Ecto neural progenitor cell (in vitro differentiated cells): ENCODE data around the gene GALNT17.
"Not testable (repeated sequence)": the region's sequence is repeated elsewhere in the genome, so short reads cannot be mapped to it uniquely, and the experiment has no call there.

ENCODE experiments used
- DNase-seq: peaks from one replicate; pipeline ENCODE4 v3.0.0-alpha.2; 2018; ENCODE audit warnings: low spot score

The GALNT17 gene

DNA sequence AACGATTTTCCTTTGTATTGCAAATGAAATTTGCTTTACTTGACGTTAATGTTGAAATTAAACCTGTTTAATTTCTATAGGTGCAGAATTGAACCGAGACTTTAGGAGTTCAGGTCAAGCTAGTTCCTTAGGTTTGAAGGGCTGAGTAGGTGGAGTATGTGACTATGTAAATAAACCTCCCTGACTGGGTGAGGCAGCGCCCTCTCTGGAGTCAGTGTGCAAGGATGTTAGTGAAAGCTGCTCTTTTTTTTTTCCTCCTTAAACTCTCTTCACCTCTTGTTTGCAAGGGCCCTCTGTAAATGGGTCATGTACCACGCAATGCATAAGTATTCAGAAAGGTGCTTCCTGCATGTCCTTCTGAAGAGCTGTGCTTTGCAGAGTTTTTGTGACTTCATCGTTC lies 33.8 kb downstream of the GALNT17 start:
- DNase-seq: no peak

DNA sequence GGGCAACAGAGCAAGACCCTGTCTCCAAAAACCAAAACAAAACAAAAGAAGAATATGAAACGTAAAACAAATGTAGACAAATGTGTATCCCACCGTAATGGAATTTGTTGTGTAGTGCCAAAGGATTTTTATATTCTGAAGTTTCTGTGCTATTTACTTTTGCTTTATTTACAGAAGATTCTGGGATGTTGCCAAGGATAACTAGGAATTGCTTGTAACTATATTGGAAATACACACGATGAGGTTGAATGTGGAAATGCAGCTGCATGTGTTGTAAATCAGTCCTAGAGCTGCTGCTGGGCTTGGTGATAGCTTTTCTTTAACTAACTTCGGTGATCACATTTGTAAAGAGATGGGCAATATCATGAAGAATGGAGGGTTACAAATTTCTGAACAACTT lies 39.5 kb downstream of the GALNT17 start:
- no peak for DNase-seq

DNA sequence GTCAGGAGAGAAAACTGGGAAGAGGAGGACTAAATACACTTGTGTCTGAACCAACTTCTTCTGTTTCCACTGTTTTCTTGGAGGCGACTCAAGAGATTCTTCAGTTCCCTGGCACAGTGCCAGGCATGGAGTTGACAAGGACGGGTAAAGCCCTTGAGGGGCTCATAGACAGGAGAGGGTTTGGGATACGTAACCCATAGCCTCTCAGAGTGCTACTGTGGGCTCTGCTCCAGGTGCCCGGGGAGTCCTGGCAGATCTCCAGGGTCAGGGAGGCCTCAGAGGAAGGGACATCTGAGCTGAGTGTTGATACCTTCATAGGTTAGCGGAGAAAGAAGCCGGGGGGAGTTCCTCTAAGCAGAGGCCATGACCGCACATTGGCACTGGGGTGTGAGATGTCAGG lies 42.0 kb downstream of the GALNT17 start:
- DNase-seq: no peak

DNA sequence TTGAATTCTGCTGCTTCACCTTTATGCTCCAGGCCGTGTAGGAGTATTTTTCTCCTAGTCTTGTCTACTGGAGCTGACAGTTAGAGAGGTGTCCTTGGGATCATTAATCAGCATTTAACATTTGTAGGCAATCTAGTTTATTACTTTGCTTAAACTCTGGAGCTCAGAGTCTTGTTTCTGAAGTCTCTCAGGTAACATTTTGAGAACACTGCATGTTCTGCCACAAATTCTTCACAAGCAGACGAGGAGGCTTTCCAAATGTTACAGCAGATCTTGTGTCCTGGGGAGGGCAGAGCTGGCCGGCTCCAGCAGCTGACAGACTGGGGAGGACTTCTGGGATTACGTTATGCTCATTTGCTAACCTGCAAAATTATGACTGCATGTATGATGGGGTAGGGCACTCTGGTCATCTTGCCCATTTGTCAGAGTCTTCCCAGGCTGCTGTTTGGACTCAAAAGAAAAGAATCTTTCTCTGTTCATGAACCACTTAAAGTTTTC lies 50.5 kb downstream of the GALNT17 start:
- DNase-seq: no peak

DNA sequence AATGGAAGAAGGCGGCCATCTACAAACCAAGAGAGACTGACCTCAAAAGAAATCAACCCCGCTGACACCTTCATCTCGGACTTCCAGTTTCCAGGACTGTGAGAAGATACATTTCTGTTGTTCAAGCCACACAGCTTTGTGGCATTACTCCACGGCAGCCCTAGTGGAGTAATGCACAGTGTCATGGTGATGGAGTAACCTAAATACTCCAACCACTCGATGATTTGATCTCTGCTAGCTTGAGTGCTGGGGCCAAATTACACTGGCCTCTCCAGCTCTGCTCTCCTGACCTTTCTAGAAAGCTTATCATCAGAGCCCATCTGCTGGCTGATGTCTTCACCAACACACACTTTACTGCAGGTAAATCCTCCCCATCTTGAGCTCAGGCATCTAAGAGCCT lies 52.2 kb downstream of the GALNT17 start:
- no peak for DNase-seq

DNA sequence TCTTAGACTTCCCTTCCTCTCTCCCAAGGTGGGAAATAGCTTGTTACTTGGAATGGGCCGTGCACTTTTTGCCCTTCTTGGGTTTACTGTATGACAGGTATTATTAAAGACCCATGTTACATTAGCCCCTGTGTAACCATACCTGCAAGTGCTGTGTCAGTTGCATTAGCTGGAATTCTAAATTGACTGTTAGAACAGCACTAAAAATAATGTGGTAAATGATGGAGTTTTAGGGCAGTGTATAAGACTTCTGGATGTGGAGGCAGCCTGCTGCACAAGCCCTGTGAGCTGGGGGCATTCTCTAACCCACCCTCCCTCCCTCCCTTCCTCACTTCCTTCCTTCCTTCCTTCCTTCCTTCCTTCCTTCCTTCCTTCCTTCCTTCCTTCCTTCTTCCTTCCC lies 52.7 kb downstream of the GALNT17 start:
- no peak for DNase-seq

DNA sequence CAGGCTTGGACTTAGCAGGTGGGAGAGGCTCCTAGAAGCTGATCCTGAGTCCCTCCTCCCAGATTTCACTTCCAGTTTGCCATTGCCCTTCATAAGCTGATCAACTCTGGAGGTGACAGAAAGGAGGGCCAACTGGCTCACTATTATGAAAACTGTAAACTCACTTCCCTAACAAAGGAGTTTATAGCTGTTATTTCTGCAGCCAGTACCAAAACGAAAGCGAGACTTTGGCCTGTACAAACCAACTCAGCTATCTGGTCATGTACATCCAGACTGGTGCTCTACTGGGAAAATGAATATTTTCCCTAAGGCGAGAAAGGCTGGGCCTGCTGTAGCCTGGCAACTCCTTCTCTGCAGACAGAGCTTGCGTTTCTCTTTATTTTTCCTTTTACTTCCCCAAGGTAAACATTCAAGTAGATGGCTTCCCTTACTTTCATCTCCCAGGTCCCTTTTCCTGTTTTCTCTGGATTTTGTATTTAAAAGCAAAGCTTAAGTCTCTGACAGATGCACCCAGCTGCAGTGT lies 54.7 kb downstream of the GALNT17 start:
- DNase-seq: no peak

DNA sequence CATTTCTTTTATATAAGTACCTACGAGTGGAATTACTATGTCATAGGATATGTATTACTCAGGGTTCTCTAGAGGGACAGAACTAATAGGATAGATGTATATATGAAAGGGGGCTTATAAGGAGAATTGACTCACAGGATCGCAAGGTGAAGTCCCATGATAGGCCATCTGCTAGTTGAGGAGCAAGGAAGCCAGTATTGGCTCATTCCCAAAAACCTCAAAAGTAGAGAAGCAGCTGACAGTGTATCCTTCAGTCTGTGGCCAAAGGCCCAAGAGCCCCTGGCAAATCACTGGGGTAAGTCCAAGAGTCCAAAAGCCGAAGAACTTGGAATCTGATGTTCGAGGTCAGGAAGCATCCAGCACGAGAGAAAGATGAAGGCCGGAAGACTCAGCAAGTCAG lies 59.8 kb downstream of the GALNT17 start:
- DNase-seq: no peak

DNA sequence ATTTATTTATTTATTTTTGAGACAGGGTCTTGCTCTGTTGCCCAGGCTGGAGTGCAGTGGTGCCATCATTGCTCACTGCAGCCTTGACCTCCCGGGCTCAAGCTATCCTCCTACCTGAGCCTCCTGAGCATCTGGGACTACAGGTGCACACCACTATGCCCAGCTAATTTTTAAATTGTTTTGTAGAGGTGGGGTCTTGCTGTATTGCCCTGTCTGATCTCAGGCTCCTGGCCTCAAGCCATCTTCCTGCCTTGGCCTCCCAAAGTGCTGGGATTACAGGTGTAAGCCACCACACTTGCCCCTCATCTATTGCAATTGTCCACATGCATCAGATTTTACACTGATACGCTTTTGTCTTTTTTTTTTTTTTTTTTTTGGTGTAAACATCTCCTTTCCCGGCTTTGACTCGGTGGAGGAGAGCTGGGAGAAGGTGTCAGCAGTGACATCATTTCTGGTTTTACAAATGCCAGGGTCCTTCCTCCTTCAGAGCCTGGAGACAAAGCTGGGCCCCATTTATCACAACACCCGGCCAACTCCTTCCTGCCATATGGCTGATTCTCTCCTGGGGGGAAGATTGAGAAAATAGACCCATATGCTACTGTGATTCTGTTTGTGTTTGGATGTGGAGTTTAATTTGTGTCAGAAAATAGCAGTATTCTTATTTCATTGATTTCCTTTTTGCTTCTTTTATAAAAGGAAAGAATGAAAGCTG lies 61.3 kb downstream of the GALNT17 start:
- DNase-seq: no peak

DNA sequence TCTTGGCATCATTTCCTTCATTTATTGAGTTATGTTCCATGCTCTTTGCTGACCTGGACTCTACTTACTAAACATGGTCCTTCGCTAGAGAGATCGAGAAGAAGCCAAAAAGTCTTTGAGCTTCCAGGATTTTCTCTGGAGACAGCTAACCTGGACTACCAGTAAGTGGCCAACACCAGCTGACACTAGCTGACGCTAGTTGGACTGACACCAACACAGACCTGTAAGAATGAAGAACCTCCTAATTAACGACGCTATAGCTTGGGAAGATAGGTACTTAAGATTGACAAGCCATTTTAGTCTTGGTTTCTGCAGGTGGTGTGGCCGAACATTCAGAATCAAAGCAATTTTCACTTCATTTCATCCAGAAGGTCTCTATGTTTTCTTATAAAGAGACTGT lies 66.4 kb downstream of the GALNT17 start:
- DNase-seq: no peak

DNA sequence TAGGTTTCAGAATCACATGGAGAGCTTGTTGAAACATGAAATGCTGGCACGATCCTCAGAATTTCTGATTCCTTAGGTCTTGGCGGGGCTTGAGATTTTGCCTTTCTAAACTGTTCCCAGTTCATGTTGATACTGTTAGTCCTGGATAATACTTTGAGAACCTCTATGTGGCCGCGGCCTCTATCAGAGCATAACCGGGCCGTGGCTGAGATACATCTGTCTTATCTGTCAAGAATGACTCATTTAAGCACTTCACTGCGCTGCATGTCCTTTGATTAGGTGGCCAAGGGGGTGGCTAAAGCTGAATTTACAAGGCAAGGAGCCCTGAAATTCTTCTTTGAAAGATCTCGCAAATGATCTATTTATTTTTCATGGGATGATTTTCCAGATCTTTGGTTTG lies 66.9 kb downstream of the GALNT17 start:
- DNase-seq: no peak

DNA sequence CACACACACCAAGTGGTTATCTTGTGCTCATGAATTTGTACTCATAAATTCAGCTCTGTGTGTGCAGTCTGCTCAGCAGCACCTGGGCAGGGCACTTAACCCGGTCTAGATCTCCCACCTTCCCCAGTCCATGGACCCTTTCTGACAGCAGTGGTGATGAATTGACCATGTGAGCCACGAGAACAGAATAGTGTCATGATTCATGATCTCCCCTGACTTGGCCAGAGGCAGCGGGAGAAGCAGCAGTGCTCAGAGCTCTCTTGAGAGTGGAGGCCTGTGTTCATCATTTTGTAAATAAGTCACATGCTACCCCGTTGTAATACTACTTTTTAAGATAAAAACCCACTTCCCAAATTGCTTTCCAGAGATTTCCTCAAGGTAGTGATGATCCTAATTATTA lies 74.2 kb downstream of the GALNT17 start:
- no peak for DNase-seq

DNA sequence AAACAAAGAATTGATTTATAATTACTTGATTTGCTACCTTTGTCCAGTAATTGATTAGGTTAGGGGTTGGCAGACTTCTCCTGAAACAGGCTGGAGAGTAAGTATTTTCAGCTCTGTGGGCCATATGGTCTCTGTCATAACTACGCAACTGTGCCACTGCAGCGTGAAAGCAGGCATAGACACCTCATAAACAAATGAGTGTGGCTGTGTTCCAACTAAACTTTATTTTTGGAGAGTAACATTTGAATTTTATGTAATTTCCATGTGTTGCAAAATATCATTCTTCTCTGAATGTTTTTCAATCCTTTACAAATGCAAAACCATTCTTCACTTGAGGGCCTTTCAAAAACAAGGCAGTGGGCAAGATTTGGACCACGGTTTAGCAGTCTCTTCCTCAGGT lies 76.9 kb downstream of the GALNT17 start:
- DNase-seq: no peak

DNA sequence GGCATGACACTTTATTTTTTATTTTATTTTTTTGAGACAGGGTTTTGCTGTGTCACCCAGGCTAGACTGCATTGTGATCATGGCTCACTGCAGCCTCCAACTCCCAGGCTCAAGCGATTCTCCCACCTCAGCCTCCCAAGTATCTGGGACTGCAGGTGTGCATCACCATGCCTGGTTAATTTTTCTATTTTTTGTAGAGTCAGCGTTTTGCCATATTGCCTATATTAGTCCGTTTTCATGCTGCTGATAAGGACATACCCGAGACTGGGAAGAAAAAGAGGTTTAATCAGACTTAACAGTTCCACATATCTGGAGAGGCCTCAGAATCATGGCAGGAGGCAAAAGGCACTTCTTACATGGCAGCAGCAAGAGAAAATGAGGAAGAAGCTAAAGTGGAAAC lies 77.5 kb downstream of the GALNT17 start:
- not testable (repeated sequence) for DNase-seq

DNA sequence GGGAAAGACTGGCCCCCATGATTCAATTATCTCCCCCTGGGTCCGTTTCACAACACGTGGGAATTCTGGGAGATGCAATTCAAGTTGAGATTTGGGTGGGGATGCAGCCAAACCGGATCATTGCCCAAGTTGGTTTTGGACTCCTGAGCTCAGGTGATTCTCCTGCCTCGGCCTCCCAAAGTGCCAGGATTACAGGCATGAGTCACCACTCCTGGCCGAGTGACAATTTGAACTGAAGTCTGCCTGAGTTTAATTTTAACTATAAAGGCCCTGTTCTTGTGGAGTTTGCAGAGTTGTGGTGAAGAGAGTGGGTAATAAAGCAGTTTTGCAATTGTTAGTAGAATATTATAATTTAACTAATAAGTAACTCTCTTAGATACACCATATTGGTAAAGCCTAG lies 78.3 kb downstream of the GALNT17 start:
- DNase-seq: no peak

DNA sequence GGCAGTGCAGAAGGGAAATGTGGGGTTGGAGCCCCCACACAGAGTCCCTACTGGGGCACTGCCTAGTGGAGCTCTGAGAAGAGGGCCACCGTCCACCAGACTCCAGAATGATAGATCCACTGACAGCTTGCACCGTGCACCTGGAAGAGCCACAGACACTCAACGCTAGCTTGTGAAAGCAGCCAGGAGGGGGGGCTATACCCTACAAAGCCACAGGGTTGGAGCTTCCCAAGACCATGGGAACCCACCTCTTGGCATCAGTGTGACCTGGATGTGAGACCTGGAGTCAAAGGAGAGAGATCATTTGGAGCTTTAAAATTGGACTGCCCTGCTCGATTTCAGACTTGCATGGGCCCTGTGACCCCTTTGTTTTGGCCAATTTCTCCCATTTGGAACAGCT lies 80.5 kb downstream of the GALNT17 start:
- not testable (repeated sequence) for DNase-seq

DNA sequence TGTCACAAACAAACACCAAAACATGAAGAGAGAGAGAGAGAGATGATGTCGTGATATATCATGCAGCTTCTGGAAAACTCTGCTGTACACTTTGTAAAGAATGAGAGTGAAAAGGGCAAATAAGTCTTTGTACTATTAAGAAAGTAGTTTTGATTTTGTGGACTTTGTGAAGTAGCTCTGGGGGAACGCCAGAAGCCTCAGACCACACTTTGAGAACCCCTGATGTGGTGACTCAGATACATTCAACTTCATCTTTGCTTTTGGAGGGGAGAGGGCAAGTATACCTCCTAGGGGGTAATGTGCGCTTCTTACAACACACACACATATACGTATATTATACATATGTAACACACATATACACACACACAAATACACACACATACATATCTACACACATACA lies 84.3 kb downstream of the GALNT17 start:
- no peak for DNase-seq

DNA sequence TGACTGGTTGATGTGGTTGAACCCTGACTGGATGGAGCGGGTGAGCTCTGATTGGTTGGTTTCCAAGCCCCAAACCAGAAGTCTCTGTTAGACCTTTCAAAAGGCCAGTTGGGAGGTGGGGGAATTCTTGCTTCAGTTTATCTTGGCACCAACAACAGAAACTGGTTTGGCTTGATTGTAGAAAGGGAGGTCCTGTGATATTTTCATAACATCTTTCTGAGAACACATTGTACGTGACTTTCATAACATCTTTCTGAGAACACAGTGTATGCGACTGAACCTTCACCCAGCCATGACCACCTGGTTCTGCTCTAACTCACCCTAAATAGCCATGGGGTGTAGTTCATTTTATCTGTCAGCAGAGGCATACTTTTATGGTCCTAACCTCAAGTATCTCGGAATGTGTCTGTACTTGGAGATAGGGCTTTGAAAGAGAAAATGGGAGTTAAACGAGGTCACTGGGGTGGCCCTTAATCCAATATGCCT lies 88.3 kb downstream of the GALNT17 start:
- no peak for DNase-seq

DNA sequence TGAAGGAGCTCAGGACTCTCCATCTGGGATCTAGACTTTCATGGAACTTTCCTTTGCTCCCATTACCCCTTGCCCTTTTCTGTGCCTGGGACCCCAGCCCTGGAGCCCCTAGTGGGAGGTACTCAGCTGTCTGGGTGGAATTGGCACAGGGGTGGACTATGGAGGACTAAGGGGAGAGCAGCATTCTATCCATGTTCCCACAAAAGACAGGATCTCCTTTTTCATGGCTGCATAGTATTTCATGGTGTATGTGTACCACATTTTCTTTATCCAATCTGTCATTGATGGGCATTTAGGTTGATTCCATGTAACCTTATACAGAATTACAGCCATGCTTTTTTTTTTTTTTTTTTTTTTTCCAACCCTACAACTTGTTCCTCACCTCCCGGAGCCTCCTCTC lies 89.1 kb downstream of the GALNT17 start:
- no peak for DNase-seq

DNA sequence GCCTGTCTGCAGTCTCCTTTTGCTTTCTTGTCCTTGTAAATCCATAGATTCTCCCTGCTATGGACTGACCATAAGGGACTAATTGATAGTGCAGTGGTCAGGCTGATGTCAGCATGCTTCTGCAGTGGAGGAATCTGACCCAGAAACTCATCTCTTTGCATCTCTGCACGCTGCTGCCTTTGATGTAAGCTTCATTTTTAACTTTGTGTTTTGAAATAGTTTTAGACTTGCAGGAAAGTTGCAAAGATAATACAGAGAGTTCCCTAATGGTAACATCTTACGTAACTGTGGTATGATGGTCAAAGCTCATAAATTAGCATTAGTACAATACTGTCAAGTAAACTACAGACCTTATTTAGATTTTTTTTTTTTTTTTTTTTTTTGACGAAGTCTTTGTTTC lies 89.6 kb downstream of the GALNT17 start:
- no peak for DNase-seq

DNA sequence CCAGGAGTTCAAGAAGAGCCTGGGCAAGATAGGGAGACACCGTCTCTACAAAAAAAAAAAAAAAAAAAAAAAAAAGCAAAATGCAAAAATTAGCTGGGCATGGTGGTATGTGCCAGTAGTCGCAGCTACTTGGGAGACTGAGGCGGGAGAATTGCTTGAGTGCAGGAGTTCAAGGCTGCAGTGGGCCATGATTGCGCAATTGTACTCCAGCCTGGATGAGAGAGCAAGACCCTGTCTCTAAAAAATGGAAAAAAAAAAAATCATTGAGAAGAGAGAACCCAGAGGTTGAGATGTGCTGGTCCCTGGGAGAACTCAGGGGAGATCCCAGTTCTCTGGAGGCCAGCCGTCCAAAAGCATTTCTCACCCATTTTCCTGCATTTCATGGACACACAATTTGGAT lies 95.2 kb downstream of the GALNT17 start:
- no peak for DNase-seq

DNA sequence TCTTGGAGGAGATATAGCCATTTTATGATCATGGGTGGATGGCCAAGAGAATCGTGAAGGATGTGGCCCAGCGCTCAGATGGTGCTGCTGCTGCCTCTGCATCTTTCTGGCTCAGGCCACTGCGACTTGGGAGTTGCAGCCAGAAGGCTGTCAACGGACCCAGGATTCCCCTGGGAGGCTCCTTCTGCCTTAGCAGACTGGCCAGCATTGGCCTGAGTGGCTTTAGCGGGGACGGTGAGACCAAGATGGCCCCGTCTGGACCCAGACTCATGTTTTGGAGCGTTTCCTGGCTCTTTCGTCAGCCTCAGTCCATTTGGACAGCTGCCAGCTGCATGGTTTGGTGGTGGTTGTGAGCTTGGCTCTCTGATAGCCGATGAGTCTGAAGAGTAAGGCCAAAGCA lies 97.2 kb downstream of the GALNT17 start:
- DNase-seq: no peak

DNA sequence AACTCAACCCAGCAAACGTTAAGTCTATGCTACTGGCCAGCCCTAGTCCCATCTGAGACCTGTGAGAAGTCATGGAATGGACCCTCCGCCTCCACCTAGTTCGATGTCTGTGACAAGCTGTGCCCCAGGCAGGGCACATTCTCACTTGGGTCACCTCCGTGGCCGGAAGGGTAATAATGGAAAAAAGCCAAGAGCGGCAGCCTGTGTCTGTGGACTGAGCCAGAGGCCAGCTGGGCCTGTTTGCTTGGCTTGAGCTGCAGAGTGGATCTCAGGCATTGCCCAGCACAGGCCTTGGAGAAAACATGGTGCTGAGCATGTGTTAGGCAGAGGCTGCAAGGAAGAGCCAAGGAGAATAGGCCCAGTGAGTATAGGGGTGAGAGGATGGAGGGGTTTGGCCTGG lies 97.8 kb downstream of the GALNT17 start:
- DNase-seq: no peak

DNA sequence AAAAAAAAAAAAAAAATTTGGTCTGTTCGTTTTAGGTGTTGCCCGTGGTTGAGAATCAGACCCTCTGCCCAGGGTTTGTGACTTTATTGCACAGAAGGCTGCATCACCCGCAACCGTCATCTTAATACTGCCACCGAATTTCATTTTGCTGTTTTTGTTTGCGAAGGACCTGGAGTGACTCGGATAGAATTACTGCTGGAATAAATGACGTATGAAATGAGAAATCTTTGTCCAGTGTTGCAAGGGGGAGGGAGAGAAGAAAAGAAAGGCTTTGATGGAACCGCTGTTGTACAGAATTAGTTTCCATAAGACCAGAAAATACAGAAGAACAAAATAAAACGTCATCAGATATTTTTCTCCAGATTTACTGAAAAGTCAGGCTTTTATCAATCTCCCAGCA lies 103.3 kb downstream of the GALNT17 start:
- DNase-seq: no peak
